T-helper 17 cell (primary cell): ENCODE results near the gene PM20D2. TPM values are rescaled to one million over a fixed set of nuclear protein-coding genes. Genes with fewer than 3 reads are reported as not detected.
"Not testable (repeated sequence)": the region's sequence is repeated elsewhere in the genome, so short reads cannot be mapped to it uniquely, and the experiment has no call there.

Experiments
- ATAC-seq: fragments of 150-1000 bp; cut with Tn5 transposase; 2 replicates; pipeline ENCODE4 v1.10.0; 2021; ENCODE audit warnings: mild to moderate bottlenecking, moderate library complexity
- DNase-seq, 3 donors: peaks; one replicate each; pipeline versions ENCODE4 v3.0.0 to v3.0.0-alpha.2; 2020 to 2021
- H3K9me3 ChIP-seq: one replicate; pipeline ENCODE4 v1.7.0; 2013; ENCODE audit warnings: low read length, mild to moderate bottlenecking; ENCODE audit not compliant: control insufficient read depth, poor library complexity, severe bottlenecking
- H3K27ac Mint-ChIP-seq: one replicate; pipeline ENCODE4 v1.8.0; 2022; ENCODE audit warnings: mild to moderate bottlenecking, moderate library complexity, mixed read lengths
- H3K27me3 Mint-ChIP-seq: one replicate; pipeline ENCODE4 v1.8.0; 2022; ENCODE audit warnings: mixed read lengths
- H3K36me3 Mint-ChIP-seq: one replicate; pipeline ENCODE4 v1.8.0; 2022; ENCODE audit warnings: low read depth, mixed read lengths
- H3K4me1 Mint-ChIP-seq: one replicate; pipeline ENCODE4 v1.8.0; 2022; ENCODE audit warnings: mild to moderate bottlenecking, mixed read lengths
- H3K4me3 Mint-ChIP-seq: one replicate; pipeline ENCODE4 v1.8.0; 2022; ENCODE audit warnings: mild to moderate bottlenecking, moderate library complexity, mixed read lengths
- total RNA-seq, 4 donors: library from RNA in 2 of 4; stranded (reverse) in 2 of 4; gene quantifications; one replicate each; pipeline ENCODE4 v1.2.3 and lab custom pipeline; 2022 to 2026

Gene PM20D2
- total RNA-seq (1 to 10 TPM; 4.2 to 5.5 TPM), total RNA-seq (lab: John Stamatoyannopoulos, UW) (17.7 to 18.4 reads per million in 2 donors)

GRCh38 chr6:89145956-89146717, at the start of gene PM20D2:
Gene PM20D2 (plus strand): TSS chr6:89146055. CDS start chr6:89146145, 90 bp downstream.
- peak; percentile 79 for ATAC-seq
- Mint-ChIP-seq H3K4me3 (peak within 1 kb of the TSS; percentile 98), H3K4me1 (peaks cover 19% of the 10 kb centered on the region), H3K27me3 (no peaks in the 10 kb centered on the region), H3K27ac (peak within 1 kb of the TSS; percentile 81), H3K36me3 (peaks cover 5% of the 10 kb centered on the region)
- H3K9me3 ChIP-seq: no peaks in the 10 kb centered on the region
- DNase-seq: peak; percentile 38 to 46 (median 45)

- H3K36me3 Mint-ChIP-seq: no peaks in the 10 kb centered on the region
- DNase-seq: no peak
- H3K9me3 ChIP-seq: no peaks in the 10 kb centered on the region
- no peak overlapping the region for H3K4me3 Mint-ChIP-seq
- H3K4me1 Mint-ChIP-seq: peaks cover 6% of the 10 kb centered on the region
- no peak for ATAC-seq
- H3K27ac Mint-ChIP-seq: no peak overlapping the region
- H3K27me3 Mint-ChIP-seq: no peaks in the 10 kb centered on the region
Observed at GRCh38 chr6:89098461-89098860, 47.4 kb upstream of the PM20D2 start.

GRCh38 chr6:89100114-89100513, 45.7 kb upstream of the PM20D2 start:
- H3K9me3 ChIP-seq: no peaks in the 10 kb centered on the region
- H3K27ac Mint-ChIP-seq: no peak overlapping the region
- H3K4me1 Mint-ChIP-seq: peaks cover 6% of the 10 kb centered on the region
- H3K36me3 Mint-ChIP-seq: no peaks in the 10 kb centered on the region
- DNase-seq: no peak
- H3K4me3 Mint-ChIP-seq: no peak overlapping the region
- ATAC-seq: no peak
- no peaks in the 10 kb centered on the region for H3K27me3 Mint-ChIP-seq

- Mint-ChIP-seq H3K4me1 (peaks cover 3% of the 10 kb centered on the region), H3K4me3 (no peak overlapping the region), H3K27ac (no peak overlapping the region), H3K36me3 (peaks cover 2% of the 10 kb centered on the region), H3K27me3 (no peaks in the 10 kb centered on the region)
- H3K9me3 ChIP-seq: no peaks in the 10 kb centered on the region
- no peak for ATAC-seq
- no peak for DNase-seq
Observed at GRCh38 chr6:89110284-89110683, 35.6 kb upstream of the PM20D2 start.

GRCh38 chr6:89111933-89112332, 33.9 kb upstream of the PM20D2 start:
- DNase-seq (no peak), ATAC-seq (no peak)
- H3K9me3 ChIP-seq: no peaks in the 10 kb centered on the region
- no peak overlapping the region for H3K4me3 Mint-ChIP-seq
- H3K36me3 Mint-ChIP-seq: peaks cover 2% of the 10 kb centered on the region
- peaks cover 5% of the 10 kb centered on the region for H3K4me1 Mint-ChIP-seq
- H3K27me3 Mint-ChIP-seq: peaks cover 2% of the 10 kb centered on the region
- H3K27ac Mint-ChIP-seq: no peak overlapping the region

- peaks cover 7% of the 10 kb centered on the region for H3K4me1 Mint-ChIP-seq
- H3K27me3 Mint-ChIP-seq: peaks cover 4% of the 10 kb centered on the region
- H3K27ac Mint-ChIP-seq: peak overlapping the region; percentile 19
- ATAC-seq (no peak), DNase-seq (no peak)
- H3K9me3 ChIP-seq: no peaks in the 10 kb centered on the region
- H3K36me3 Mint-ChIP-seq: no peaks in the 10 kb centered on the region
- H3K4me3 Mint-ChIP-seq: peak overlapping the region; percentile 91
Observed at GRCh38 chr6:89116702-89117101, 29.2 kb upstream of the PM20D2 start.

GRCh38 chr6:89117211-89118108, 28.4 kb upstream of the PM20D2 start, which contains the start of gene SRSF12:
Gene SRSF12 (minus strand): TSS chr6:89118071. CDS start chr6:89117887, 184 bp downstream.
- DNase-seq: peak; percentile 11 to 24 (median 17)
- peak within 1 kb of the TSS; percentile 51 for H3K27ac Mint-ChIP-seq

GRCh38 chr6:89118931-89119330, 26.9 kb upstream of the PM20D2 start:
- no peaks in the 10 kb centered on the region for H3K9me3 ChIP-seq
- DNase-seq (no peak), ATAC-seq (no peak)
- Mint-ChIP-seq H3K27ac (peak overlapping the region; percentile 51), H3K27me3 (peaks cover 4% of the 10 kb centered on the region), H3K36me3 (no peaks in the 10 kb centered on the region), H3K4me3 (peak overlapping the region; percentile 78), H3K4me1 (peaks cover 7% of the 10 kb centered on the region)

More at GRCh38 chr6:89117211-89118108, 28.4 kb upstream of the PM20D2 start, which contains the start of gene SRSF12:
- H3K4me3 Mint-ChIP-seq: peak within 1 kb of the TSS; percentile 91
- no peaks in the 10 kb centered on the region for H3K9me3 ChIP-seq
- peak; percentile 86 for ATAC-seq
- peaks cover 7% of the 10 kb centered on the region for H3K4me1 Mint-ChIP-seq
- peaks cover 4% of the 10 kb centered on the region for H3K27me3 Mint-ChIP-seq
- H3K36me3 Mint-ChIP-seq: no peaks in the 10 kb centered on the region

GRCh38 chr6:89120371-89120770, 25.5 kb upstream of the PM20D2 start:
- no peak for DNase-seq
- ATAC-seq: no peak
- Mint-ChIP-seq H3K27ac (no peak overlapping the region), H3K4me1 (peaks cover 7% of the 10 kb centered on the region), H3K4me3 (no peak overlapping the region), H3K36me3 (peaks cover 4% of the 10 kb centered on the region), H3K27me3 (peaks cover 4% of the 10 kb centered on the region)
- no peaks in the 10 kb centered on the region for H3K9me3 ChIP-seq

GRCh38 chr6:89121934-89122333, 23.9 kb upstream of the PM20D2 start:
- Mint-ChIP-seq H3K36me3 (peaks cover 4% of the 10 kb centered on the region), H3K27me3 (peaks cover 2% of the 10 kb centered on the region), H3K27ac (no peak overlapping the region), H3K4me3 (no peak overlapping the region), H3K4me1 (peaks cover 5% of the 10 kb centered on the region)
- H3K9me3 ChIP-seq: no peaks in the 10 kb centered on the region
- DNase-seq (no peak), ATAC-seq (no peak)

GRCh38 chr6:89122625-89123024, 23.2 kb upstream of the PM20D2 start:
- Mint-ChIP-seq H3K36me3 (peaks cover 4% of the 10 kb centered on the region), H3K4me1 (peaks cover 2% of the 10 kb centered on the region), H3K4me3 (no peak overlapping the region), H3K27ac (no peak overlapping the region), H3K27me3 (no peaks in the 10 kb centered on the region)
- H3K9me3 ChIP-seq: no peaks in the 10 kb centered on the region
- peak; percentile 62 for ATAC-seq
- DNase-seq: no peak

GRCh38 chr6:89128256-89128671, 17.6 kb upstream of the PM20D2 start:
- not testable (repeated sequence) for H3K4me1 Mint-ChIP-seq, H3K27me3 Mint-ChIP-seq, H3K4me3 Mint-ChIP-seq, H3K27ac Mint-ChIP-seq, ATAC-seq, H3K36me3 Mint-ChIP-seq, H3K9me3 ChIP-seq, DNase-seq

GRCh38 chr6:89131599-89131998, 14.3 kb upstream of the PM20D2 start:
- ATAC-seq (no peak), DNase-seq (no peak)
- H3K4me3 Mint-ChIP-seq: no peak overlapping the region
- no peaks in the 10 kb centered on the region for H3K27me3 Mint-ChIP-seq
- H3K27ac Mint-ChIP-seq: no peak overlapping the region
- H3K4me1 Mint-ChIP-seq: no peaks in the 10 kb centered on the region
- H3K9me3 ChIP-seq: no peaks in the 10 kb centered on the region
- no peaks in the 10 kb centered on the region for H3K36me3 Mint-ChIP-seq
